ENCODE results near the gene LMO1.

- no peak for TF ChIP-seq POLR2AphosphoS5 (IDR thresholded peaks at IDR 0.05)
- TF ChIP-seq CTCF (IDR thresholded peaks at IDR 0.05 in 8 of 11, conservative IDR thresholded peaks at IDR 0.05 in 3 of 11), result no peak
- TF ChIP-seq POLR2A (IDR thresholded peaks at IDR 0.05), result no peak
Observed at GRCh38 chr11:8257003-8257664, 6.5 kb downstream of the LMO1 start.
